Activated CD4-positive, CD25-positive, alpha-beta regulatory T cell treated with anti-CD3 and anti-CD28 coated beads, Interleukin-2, amount 50 U/mL, for 72 hours (primary cell): Measurements from ENCODE around the gene ARHGDIB.

ENCODE experiments used
- DNase-seq: peaks from one replicate; pipeline ENCODE4 v3.0.0; 2021

The ARHGDIB gene

DNA sequence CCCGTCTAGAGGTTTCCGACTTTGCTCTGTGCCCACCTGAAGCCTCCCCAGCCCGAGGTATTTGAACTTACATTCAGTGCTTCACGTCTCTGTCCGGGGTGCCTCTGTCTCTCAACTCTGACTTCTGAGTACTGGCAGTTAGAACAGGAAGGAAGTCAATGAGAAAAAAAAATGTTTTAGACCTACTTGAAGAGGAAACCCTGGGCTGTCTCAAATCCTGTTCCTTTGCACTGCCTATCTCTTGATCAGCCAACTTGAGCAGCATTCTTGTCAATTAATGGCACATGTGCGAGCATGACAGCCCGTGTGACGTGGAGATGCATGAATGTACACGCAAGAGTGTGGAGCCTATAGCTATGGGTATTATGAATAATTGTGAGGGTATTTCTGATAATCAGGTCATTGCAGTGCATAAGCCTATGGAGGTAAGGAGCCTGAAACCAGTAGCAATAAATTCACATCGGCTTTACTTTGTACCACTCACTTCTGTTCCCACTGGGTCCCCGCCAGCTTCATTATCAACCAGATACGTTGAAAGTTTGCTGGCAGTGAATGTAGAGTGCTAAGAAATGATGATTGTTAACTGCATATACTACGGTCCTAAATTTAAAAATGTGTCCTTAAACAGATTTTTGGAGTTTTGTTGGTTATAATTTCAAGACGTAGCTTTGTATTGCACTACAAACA lies at the start of gene ARHGDIB:
Gene ARHGDIB (minus strand): TSS at position 136 of the 687 bp plus-strand sequence. CDS start 10,889 bp downstream, outside the sequence.
- no peak for DNase-seq

DNA sequence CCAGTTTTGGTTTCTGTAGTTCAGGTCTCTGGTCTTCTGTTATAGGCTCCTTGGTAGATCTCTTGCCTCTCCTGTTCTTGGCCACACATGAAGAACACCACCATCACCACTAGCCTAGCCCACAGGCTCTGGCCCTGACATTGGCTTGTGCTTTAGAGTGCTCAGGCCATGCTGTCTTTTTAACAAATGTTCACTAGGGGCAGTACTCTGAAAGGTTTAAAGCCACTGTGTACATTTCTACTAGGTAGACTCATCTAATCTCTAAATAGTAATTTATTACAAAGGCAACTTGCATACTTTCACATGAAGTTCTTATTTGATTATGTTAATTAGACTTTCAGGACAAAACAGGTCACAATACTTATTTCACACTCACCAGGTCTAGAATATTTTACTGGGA lies 49.8 kb upstream of the ARHGDIB start:
- DNase-seq = no peak

DNA sequence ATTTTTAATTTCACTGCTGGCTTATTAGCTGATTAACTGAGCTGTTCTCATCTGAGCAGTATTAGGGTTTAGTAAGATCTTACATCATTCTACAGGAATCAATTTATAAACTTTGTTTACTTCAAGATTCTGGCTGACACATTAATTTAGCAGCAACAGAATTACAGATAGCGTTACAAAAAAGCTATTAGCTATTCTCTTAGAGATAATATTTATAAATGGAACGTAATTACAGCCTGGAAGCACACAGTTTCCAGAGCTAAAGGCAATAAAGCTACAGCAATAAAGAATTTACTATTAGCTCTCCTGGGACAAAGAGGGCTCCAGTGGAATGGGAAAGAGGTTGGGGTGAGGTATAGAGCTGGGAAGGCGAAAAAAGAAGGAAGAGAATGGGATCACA lies 46.1 kb upstream of the ARHGDIB start:
- no peak for DNase-seq

DNA sequence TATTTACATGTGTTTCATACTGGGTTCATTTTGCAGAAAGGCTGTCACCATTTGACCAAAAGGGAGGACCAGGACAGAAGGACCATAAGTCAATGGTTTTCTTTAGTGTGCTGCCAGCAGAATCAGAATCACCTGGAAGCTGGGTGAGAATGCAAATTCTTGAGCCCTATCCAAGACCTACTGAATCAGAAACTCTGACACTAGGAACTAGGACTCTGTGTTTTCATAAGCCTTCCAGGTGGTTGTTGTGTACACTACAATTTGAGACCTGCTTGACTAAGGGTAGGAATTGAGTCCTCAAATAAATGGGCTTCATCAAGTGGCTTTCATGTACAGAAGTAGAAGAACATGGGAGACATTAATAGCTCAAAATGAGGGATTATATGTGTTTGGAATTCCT lies 43.7 kb upstream of the ARHGDIB start:
- DNase-seq = no peak

DNA sequence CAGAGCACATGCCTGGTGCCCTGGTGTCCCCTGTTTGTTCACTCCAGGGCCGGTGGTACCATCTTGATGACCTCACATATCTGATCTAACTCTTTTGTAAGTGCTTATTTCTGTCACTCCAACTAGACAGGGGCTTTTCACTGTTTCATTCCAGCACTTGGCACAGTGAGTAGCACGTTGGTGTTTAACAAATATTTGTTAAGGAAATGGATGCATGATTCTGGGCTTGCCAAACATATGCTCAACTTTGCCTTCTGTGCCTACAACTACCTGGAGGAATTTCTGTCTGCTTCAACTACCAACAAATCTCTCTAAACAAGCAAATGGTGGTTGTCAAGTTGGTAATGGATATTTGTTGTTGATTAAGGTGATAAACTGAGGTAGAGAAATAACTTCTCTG lies 43.0 kb upstream of the ARHGDIB start:
- DNase-seq = no peak

DNA sequence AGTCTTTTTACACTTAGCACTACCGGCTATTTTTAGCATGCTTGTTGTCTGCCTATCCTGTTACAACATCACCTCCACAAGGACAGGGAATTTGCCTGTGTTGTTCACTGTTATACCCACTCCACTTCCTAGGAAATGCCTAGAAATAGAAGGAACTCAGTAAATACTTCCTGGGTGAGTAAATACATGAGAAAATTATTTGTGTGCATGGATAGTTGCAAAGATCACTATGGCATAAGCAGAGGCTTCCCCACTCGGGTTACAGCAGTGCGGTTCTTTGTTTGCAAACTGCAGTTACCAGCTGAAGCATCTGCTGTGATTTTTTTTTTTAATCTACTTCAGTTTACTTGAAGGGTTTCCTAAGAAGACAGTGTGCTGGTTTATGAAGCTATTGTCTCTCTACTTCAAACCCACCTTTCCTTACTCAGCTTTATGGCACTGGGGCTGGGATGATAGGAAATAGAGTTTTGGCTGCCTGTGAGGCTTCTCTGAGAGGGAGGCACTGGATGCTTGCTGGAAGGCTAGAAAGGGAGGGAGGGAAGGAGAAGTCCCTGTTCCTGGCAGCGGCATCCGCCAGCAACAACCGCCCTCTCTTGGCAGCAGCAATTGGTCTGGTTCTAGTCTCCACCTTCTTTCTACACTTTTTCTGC lies 40.5 kb upstream of the ARHGDIB start:
- no peak for DNase-seq

DNA sequence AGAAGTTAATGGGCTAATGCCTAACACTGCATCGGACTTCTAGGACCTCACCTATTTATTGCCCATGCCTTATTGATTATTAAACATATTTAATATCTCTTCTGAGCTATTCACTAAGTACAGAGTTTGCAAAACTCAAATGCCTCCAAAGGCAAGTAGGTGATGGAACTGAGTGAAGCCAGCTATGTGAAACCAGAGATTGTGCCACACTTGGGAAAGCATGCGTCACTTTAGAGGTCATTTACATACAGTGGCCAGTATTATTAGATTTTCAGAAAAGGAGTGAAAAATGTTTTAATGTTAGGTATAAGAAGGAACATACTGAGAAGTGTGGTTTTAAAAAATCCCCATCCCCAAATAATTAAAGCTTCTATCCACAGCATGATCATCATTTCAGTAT lies 39.2 kb upstream of the ARHGDIB start:
- no peak for DNase-seq

DNA sequence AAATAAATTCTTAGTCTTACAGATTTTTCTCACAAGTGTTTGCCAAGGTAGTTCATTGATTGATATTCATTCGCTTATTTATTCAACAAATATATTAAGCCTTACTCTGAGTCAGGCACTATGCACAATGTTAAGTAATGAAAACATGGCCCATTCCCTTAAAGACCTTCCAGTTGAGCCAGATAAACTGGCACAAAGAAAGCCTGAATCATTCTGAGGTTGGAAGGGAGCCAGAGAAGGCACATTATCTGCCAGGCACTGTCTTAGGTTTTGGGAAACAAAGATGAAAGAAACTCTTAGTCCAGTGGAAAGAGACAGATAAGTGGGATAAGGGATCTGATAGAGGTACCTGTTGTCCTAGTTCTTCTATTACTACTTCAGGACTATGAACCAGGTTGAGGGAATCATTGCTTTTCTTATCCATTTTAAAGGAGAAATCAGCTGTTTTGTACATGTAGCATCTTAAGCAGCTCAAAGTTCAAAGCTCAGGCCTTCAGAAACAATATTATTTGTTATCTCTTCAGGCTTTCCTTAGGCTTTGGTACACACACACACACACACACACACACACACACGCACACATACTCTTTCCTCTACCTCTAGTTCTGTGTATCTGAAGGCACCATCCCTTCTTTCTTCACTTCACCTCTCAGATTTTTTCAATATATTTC lies 38.4 kb upstream of the ARHGDIB start:
- no peak for DNase-seq

DNA sequence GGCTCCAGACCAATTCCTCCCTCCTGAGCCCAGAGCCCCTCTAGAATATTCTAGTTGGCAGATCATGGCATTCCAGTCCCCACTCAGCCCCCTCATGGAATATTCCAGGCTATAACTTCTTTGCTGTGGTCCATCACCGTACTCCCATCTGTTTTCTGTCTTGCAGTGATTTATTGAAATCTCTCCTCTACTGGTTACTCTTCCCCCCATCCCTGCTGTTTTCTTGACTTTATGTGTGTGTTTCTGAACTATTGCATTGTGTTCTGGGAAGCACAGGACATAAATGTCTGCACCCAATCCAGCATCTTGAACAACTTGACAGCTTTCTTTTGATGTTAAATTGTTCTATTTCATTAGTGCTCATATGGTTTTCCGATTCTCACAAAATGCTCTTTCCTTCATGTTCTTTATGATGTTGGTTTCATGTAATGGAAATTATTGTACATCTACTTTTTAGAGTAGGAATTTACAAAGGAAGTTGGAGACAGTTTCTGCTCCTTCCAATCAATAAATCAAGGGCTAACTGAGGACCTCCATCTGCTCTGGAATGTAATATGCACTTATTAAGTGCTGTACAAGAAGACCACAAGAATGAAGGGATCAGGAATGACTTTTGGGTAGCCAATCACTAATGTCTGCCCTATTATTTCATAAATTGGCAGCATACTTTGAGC lies 37.8 kb upstream of the ARHGDIB start:
- no peak for DNase-seq

DNA sequence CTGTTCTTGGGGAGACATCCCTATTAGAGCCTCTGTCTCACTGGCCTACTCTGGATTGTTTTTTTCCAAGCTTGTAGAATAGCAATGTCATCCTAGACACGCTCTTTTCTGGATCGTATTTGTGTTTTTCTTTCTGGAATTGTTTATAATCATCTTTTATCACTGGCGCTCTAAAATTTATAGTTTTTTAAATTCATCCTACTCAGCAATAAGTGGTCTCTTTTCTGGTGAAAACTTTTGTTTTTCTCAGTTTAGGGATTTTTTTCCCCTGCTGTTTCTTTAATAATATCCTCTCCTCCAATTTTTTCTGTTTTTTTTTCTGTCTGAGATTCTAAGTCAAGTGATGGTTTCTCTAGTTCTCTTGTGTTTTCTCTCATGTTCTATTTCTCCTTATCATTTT lies 36.6 kb upstream of the ARHGDIB start:
- no peak for DNase-seq

DNA sequence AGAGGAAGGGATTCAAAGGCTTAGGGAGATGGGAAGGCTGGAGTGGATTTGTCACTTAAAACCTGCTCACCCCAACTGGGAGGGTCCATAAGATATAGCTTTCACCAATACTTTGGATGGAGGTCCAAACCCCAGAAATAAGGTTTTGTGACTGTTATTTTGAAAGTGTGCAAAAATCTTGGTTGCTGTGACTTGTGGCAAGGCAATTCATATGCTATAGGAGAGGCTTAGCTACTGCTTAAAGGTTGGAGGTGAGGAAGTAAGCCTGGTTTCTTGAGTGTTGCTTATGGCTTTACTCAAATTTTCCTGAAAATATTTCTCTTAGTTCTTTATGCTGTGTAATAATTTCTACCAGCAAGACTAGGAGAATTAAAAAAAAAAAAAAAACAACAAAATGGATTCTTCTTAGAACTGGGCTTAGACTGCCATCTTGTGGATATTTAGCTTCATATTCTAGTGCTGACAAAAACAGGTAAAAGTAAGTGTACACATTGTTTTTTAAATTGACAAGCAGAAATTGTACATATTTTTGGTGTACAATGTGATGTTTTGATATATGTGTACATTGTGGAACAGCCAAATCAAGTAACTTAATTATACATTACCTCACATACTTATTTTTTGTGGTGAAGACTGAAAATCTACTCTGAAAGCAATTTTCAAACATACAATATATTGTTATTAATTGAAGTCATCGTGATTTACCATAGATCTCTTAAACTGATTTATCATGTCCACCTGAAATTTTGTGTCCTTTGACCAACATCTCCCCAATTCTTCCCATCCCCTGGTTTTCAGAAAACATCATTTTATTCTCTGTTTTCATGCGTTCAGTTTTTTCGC lies 34.4 kb upstream of the ARHGDIB start:
- DNase-seq = no peak

DNA sequence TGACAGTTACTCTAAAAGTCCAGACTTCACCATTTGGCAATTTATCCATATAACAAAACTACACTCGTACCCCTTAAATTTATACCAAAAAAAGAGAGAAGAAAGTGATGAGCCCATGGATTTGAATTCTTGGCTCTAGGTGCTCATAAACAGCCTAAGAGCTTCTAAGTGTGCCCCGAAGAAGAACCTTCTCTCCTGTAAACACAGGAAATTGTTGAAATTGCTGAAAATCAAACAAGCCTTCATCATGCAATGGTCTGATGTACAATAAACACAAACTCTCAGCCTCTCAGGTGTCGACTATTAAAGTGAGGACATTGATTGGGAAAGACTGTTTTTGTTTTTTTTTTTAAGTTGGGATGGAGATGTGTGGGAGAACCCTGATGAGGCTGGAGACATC lies 33.2 kb upstream of the ARHGDIB start:
- DNase-seq = no peak

DNA sequence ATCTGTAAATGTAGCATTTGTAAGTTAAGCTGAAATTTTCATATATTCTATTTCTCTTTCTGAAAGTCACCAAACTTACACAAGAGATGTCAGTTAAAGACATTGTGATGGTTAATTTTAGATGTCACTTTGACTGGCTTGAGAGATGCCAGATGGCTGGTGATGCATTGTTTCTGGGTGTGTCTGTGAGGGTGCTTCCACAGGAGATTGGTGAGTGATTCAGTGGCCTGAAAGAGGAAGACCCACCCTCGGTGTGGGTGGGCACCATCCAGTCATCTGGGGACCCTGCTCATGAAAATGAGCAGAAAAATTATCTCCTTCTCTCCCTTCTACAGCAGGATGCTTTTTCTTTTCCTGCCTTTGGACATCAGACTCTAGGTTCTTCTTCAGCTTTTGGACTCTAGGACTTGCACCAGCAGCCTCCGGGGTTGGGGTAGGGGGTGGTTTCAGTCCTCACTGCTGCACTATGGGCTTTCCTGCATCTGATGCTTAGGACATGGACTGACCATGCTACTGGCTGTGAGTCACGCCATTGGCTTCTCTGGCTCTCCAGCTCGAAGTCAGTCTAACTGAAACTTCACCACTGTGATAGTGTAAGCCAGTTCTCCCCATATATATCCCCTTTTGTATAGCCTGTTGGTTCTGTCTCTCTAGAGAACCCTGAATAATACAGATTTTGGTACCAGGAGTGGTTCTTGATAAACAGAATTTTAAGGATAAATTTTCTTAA lies 32.3 kb upstream of the ARHGDIB start:
- no peak for DNase-seq

DNA sequence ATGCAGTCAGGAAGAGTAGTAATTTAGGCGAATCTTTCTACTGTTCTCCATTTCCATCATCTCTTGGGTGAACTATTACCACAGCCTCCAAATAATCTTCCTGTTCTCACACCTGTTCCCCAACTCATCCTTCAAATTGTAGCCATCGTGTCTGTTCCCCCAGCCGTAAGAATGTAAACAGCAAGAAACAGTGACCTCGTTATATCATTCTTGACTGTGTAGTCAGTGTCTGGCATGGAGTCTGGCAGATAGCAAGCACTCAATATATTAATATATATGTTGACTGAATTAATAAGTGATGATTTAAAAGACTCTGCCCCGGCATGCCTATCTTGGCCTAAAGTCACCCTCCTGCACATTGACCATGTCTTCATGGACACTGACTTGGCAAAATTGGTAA lies 31.7 kb upstream of the ARHGDIB start:
- no peak for DNase-seq

DNA sequence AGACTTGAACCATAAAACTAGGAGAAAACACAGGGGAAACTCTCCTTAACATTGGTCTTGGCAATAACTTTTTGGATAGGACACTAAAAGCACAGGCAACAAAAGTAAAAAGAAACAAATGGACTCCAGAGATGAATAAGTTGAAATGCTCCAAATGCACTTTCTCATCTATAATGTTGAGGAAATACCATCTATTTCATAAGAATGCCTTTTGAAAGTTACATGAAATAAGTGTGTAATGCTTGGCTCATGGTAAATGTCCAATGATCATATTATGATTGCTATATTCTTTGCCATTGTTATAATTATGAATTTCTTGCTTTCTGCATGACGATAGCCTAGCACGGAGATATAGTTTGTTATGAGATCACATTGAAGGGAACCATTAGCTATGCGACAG lies 31.3 kb upstream of the ARHGDIB start:
- no peak for DNase-seq

DNA sequence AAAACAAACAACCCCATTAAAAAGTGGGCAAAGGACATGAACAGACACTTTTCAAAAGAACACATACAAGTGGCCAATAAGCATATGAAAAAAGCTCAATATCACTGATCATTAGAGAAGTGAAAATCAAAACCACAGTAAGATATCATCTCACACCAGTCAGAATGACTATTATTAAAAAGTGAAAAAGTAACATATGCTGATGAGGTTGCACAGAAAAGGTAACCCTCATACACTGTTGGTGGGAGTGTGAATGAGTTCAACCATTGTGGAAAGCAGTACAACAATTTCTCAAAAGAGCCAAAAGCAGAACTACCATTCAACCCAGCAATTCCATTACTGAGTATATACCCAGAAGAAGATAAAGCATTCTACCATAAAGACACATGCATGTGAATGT lies 29.7 kb upstream of the ARHGDIB start:
- DNase-seq = no peak

DNA sequence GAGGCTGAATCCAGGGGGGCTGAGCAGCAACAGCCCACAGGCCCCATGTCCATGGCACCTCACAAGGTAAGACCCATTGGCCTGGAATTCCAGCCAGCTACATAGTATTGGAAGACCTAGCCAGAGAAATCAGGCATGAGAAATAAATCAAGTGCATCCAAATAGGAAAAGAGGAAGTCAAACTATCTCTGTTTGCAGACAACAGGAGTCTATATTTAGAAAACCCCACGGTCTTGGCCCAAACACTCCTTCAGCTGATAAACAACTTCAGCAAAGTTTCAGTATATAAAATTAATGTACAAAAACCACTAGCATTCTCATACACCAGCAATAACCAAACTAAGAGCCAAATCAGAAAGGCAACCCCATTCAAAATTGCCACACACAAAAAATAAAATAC lies 28.4 kb upstream of the ARHGDIB start:
- DNase-seq = no peak

DNA sequence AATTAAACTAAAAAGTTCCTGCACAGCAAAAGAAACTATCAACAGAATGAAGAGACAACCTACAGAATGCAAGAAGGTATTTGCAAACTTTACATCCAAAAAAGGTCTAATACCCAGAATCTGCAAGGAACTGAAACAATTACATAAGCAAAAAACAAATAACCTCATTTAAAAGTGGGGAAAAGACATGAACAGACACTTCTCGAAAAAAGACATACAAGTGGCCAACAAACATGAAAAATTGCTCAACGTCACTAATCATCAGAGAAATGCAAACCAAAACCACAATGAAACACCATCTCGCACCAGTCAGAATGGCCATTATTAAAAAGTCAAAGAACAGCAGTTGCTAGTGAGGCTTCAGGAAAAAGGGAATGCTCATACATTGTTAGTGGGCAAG lies 26.6 kb upstream of the ARHGDIB start:
- DNase-seq = no peak

DNA sequence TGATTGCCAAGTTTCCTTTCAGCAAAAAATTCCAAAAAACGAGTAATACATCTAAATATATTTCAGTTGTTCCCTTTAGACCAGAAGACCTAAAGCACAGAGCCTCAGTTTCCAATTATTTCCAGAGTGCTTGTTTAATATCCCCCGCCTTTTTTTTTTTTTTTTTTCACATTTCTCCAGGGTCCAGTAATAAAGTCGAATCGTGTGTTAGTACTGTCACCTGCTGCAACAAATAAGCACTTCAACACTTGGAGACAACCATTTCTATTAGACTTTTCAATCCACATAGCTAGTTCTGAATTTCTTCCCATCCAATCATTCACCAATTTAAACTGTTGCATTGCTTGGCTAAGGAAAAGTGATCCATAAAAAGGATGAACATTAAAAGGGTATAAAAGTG lies 25.0 kb upstream of the ARHGDIB start:
- no peak for DNase-seq

DNA sequence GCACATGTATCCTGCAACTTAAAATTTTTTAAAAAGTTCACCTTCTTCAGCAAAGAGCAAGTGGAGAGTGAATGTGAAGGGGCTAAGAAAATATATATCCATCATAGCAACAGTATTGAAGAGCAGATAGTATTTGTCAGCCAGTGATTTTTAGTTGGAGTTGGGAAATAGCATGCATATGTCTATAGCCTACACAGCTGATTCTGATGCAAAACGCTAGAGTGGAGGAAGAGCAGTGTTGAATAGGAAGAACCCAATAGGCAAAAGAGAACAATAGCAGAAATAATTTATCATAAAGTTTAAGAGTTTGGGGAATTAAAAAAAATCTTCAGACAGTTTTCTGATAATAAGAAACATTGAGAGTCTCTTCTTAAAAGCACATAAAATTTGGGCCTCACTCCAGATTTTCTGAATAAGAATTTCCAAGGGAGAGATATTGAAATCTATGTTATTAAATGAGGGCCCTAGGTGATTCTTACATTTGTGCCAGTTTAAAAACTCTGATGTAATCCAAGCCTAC lies 23.4 kb upstream of the ARHGDIB start:
- DNase-seq = no peak

DNA sequence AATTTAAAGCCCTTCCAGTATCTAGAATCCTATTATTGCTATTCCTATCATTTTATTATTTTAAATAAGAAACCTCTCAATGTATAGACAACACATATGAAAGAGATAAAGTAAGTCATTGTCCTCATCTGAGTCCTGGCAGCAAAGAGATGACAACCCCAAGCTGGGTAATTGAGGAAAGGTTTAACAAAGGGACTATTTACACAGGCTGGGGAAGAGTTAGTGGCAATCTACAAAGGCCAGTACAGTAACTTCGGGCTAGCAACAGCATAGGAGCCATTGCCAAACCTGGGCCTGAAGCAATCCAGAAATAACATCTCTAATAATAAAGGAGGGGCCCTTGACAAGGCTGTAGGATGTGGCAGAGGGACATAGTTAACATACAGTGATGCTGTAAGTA lies 22.6 kb upstream of the ARHGDIB start:
- no peak for DNase-seq

DNA sequence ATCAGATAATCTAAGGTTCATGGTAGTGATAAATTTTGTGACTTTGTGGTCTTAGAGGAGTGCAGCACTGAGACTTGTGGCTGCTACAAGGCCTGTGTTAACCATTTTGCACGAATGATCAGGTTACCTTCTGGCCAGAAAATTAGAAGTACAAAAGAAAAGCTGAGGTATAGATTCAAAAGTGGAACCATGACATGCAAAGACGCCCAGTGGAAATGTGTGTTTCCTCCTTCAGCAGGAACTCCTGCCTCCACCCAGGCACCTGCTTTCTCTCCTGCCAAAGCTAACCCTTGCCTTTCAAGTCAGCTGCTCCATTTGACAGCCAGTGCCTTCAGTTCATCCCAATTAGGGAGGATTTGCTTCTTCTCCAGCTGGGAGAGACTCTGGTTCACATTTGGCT lies 21.6 kb upstream of the ARHGDIB start:
- DNase-seq = no peak
